Measurements from ENCODE around the gene CNOT6L.

- TF ChIP-seq CTCF (IDR thresholded peaks at IDR 0.05; ENCODE audit: low read depth, low read length, poor library complexity, severe bottlenecking) (no peak), EZH2phosphoT487 (IDR thresholded peaks at IDR 0.05; ENCODE audit: borderline replicate concordance, low read length) (no peak)
Observed at GRCh38 chr4:77699731-77700210, 119.4 kb downstream of the CNOT6L start.

Data from DOHH2 (cell line).